Measurements from ENCODE around the gene ZNF574.

The ZNF574 gene

DNA sequence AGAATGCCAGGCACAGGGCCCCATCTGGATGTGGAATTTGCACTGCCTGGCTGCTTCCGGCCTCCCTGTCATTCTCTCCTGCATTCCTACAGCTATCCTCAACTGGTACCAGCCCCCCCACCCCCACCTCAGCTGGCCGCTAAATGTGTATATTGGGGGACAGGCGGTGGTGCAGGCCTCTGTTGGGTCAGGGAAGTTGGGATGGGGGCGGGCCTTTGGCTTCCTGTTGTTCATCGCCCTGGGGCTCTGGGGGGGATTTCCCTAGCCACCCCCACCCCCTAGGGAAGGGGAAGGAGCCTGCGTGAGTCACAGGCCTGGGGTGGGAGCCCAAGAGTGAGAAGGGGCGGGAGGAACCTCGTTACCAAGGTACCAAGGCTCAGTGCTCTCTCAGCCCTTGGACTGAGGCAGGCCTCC is 45.7 kb downstream of the ZNF574 start:
- peak in 19 of 58 donors; percentile 3 to 49 (median 18) for DNase-seq

DNA sequence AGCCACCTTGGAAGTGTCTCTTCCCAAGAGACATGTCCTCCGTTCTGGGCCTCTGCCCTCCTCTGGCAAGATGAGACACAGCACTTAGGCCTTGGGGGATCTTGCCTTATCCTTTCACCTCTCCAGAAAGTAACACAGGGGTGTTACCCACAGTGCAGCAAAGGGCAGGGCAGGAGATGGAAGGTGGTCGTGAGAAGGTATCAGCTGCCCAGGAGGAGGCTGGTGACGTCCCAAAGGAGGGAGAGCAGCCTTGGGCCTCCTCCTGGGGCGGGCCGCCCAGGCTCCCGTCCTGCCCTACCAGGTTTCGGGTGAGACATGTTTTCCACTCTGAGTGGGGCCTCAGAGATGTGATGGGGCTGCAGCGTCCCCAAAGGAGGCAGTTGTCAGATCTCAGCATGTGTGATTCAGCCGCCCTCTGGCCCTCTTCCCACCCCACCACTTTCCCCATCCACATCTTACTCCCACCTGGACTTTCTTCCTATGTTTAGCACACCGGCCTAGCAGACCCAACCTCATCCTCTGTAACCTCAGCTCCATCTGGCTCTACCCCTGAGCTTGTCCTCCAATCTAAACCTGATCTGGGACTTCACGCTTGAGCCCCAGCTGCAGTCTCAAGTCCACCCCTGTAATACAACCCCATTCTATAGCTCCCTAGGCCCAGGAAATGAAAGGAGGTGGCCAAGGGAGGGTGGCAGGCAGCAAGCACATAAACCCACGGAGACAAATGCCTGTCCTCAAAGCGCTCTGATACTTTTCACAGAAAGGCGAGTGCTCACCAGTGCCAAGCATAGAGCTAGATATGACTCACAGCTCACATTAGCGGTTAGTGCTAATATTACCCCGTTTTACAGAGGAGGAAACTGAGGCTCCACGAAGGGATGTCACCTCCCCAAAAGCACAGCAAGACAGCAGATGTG is 47.0 kb downstream of the ZNF574 start:
- DNase-seq: no peak

DNA sequence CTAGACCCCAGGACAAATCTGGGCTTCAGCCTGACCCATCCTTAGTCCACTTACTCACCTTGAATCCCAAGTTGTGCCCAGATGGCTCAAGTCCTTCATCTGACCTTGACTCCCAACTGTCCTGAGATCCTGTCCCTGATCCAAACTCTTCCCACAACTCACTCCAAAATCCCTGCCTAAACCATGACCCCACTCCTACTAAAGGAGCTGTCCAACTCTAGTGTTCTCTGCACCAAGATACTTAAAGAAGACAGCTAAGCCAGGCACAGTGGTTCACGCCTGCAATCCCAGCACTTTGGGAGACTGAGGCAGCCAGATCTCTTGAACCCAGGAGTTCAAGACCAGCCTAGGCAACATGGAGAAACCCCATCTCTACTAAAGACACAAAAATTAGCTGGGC is 47.8 kb downstream of the ZNF574 start:
- DNase-seq: no peak

DNA sequence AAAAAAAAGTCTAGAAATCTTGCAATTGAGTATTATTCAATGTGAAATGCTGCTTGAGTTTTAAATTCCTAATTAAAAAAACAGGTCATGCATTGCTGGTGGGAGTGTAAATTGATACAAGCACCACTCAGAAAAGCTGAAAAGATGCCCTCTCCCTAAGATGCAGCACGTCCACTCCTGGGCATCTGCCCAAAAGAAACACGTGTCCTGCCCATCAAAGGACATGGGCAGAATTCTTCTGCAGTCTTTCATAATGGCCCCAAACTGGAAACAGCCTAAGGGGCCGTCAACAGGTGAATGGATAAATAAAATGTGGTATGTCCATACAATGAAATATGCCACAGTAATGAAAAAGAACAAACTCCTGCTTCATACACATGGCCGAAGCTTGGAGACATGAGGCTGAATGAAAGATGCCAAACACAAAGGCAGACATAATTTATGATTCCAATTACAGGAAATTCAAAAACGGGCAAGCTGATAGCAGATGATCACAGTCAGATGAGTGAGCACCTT is 48.5 kb downstream of the ZNF574 start:
- DNase-seq: peak in 1 of 58 donors; percentile 0

DNA sequence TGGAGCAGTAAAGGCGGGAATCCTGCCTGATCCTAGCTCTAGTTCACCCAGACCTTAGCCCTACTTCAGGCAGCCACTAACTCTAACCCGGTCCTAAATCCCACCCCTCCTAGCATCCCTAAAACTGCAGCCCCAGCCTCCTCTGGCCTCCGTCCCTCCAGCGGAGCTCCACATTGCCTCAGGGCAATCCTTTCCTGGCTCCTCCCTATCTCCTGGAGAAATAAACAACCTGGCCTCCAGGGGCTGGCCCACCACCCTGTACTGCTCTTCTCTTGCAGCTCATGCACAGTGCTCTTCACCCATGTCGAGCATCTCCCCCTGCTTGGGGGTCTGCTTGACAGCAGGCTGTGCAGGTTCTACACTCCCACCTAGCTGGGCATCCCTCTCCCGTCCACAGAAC is 49.6 kb downstream of the ZNF574 start:
- DNase-seq: no peak

DNA sequence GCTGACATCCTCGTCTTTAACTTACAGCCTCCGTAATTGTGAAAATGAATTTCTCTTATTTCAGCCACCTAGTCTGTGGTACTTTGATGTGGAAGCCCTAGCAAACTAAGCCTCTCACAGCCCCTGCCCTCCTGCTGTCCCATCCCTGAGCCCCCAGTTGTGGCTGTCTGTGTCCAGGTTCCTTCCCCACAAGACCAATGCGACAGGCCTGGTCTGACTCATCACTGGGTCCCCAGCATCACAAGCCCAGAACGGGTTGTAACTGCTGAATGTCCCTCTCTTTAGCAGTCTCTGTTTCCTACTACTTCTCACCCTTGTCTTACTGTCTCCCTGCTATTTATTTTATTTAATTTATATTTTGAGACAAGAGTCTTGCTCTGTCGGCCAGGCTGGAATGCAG is 50.6 kb downstream of the ZNF574 start:
- no peak for DNase-seq

DNA sequence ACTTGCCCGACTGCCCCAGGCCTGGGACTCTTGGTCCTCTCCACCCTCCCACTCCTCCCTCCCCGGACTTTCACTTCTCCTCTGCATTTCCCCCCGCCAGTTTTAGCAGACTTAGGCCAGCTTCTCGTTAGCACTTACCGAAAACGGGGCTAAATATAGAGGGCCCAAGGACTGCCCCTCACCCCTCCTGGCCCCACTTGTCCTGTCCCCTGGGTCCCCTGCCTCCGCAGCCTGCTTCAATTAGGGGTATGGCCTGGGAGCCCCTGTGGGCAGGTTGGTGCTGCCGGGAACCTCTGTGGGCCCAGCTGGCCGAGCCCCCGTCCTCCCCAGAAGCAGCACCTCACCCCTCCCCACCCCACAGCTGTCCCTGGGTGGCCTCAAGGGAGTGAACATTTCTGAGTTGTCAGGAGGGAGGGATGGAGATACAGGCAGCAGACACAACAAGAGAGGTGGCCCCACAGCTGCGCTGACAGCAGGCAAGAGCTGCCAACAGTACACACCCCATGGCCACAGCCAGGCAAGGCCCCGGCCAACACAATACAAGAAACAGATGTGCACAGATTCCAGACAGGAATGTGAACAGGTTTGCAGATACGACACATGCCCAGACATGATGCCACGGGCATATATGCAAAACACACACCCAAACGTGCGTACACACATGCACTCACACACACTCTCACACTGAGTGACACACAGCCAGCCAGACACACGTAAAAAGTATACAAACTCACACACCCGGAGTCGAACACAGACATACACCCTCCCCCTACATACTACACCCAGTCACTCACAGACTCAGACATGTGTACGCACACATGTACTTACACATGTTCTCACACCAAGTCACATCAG is 53.7 kb downstream of the ZNF574 start:
- peak in 30 of 58 donors; percentile 2 to 46 (median 23) for DNase-seq

DNA sequence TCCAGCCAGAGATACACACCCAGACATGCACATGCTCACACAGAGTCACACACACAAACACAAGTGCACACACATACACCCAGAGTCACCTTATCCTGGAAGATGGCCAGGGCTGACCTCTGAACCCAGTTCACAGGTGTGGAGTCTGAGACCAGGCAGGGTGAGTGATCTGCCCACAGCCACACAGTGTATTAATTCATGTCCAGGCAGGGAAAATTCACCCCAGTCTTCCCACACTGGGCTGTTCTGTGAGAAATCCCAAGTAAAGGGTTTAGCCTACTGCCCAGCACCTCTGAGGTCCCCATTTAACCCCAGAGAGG is 54.2 kb downstream of the ZNF574 start:
- DNase-seq: no peak

Data from anterior cingulate cortex (tissue), 58 donors.